Right lobe of liver (tissue), 4 donors: ENCODE measurements around the gene NDUFS6.

ENCODE experiments used
- CTCF ChIP-seq, 4 donors: fragments of 200-600 bp in 3 of 4; fragments of 450-650 bp in 1 of 4; IDR thresholded peaks; one replicate each; pipeline versions ENCODE4 v1.5.1 to v1.8.0; 2016 to 2022; ENCODE audit warnings: antibody characterized with exemption in 4 of 4, mild to moderate bottlenecking in 2 of 4
- POLR2A ChIP-seq: fragments of 450-650 bp; IDR thresholded peaks from one replicate; pipeline ENCODE4 v1.6.1; 2017; ENCODE audit warnings: antibody characterized with exemption, mild to moderate bottlenecking
- donor health status: DM: no; HTN: no; CAD: no.
- donor health status: DM: no; HTN: no; CAD: no.
- donor health status: DM: no; HTN: yes; CAD: no.

DNA sequence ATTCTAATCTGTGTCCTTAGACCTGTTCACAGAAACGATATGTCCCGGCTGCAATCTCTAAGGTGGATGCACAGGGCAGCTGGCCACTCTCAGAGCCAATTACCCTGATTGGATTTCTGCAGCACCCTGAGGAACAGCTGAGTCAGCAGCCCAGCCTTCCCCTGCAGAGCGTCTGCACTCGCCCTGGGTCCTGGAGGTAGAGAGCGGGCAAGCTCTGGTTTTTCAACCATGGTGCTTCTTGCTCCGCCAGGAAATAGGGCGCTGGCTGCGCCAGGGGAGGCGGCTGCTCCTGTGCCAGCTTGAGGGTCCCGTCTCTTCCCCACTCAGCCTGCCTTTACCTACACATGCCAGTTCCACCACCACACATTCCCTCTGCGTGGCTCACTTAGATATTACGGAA is 19.2 kb downstream of the NDUFS6 start:
- TF ChIP-seq CTCF (IDR thresholded peaks at IDR 0.05): no peak
- TF ChIP-seq POLR2A: no peak
